ENCODE data around the gene TGFBR1. TPM values are rescaled to one million over a fixed set of nuclear protein-coding genes. Genes with fewer than 3 reads are reported as not detected.

The TGFBR1 gene
- total RNA-seq, 1 experiment from 2014 or later, result 31.8 TPM

DNA sequence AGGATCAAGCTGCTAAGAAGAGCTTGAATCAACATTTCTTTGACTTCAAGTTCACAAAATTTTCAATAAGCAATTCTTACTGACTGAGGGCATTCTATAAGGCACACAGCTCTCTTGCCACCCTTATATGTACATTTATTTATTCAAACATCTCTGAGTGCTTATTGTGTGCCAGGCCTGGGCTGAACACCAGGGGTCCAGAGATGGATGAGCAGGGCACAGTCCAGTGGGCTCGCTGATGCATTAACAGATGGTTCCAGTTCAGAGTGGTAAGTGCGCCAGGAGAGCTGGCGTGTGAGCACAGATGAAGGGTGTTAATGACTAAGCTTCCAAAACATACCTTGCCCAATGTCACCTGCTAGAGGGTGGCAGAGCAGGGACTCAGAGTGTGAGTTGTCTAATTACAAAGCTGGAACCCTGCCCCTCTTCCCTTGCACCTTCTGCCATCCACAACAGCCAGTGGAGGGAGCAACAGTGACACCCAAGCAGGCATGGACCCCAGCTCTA, 92.3 kb downstream of the TGFBR1 start:
- TF ChIP-seq, protein P1, sequence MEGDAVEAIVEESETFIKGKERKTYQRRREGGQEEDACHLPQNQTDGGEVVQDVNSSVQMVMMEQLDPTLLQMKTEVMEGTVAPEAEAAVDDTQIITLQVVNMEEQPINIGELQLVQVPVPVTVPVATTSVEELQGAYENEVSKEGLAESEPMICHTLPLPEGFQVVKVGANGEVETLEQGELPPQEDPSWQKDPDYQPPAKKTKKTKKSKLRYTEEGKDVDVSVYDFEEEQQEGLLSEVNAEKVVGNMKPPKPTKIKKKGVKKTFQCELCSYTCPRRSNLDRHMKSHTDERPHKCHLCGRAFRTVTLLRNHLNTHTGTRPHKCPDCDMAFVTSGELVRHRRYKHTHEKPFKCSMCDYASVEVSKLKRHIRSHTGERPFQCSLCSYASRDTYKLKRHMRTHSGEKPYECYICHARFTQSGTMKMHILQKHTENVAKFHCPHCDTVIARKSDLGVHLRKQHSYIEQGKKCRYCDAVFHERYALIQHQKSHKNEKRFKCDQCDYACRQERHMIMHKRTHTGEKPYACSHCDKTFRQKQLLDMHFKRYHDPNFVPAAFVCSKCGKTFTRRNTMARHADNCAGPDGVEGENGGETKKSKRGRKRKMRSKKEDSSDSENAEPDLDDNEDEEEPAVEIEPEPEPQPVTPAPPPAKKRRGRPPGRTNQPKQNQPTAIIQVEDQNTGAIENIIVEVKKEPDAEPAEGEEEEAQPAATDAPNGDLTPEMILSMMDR (IDR thresholded peaks at IDR 0.05; ENCODE audit: insufficient read depth in 1 of 2, low read depth in 1 of 2, low read length in 1 of 2, severe bottlenecking in 1 of 2, unreplicated experiment in 1 of 2), result no peak
- H3K27me3 Mint-ChIP-seq (ENCODE audit: insufficient read depth, unreplicated experiment), result peaks cover 11% of the 10 kb centered on the region
- intact Hi-C loops (cut with micrococcal nuclease; ENCODE audit: unreplicated experiment), result no loop called here

GRCh38 chr9:99197987-99198386, 93.1 kb downstream of the TGFBR1 start:
- Mint-ChIP-seq H3K9me3 (ENCODE audit: unreplicated experiment) (no peaks in the 10 kb centered on the region), H3K4me3 (ENCODE audit: unreplicated experiment) (no peak overlapping the region), H3K27me3 (ENCODE audit: insufficient read depth, unreplicated experiment) (peaks cover 11% of the 10 kb centered on the region), H3K27ac (ENCODE audit: unreplicated experiment) (no peak overlapping the region), H3K36me3 (ENCODE audit: insufficient read depth, unreplicated experiment) (no peaks in the 10 kb centered on the region), H3K4me1 (ENCODE audit: low read depth, unreplicated experiment) (no peaks in the 10 kb centered on the region)
- DNase-seq, result no peak
- H3K4me3 ChIP-seq (ENCODE audit: low read depth, low read length), result no peak overlapping the region
- no TSS peak for BruUV-seq (replicated peaks)
- H3K9me3 ChIP-seq, result no peaks in the 10 kb centered on the region
- no peaks in the 10 kb centered on the region for H3K4me1 ChIP-seq
- H3K36me3 ChIP-seq (ENCODE audit: control insufficient read depth, insufficient read depth, low read length), result no peaks in the 10 kb centered on the region
- POLR2A ChIA-PET, result no interaction called here
- no peaks in the 10 kb centered on the region for H3K27me3 ChIP-seq (replicated peaks; ENCODE audit: control insufficient read depth, insufficient read depth, low read length)
- CTCF ChIA-PET, result no interaction called here
- intact Hi-C loops (cut with micrococcal nuclease; ENCODE audit: unreplicated experiment), result no loop called here
- TF ChIP-seq, protein P1 (IDR thresholded peaks at IDR 0.05; ENCODE audit: insufficient read depth in 1 of 2, low read depth in 1 of 2, low read length in 1 of 2, severe bottlenecking in 1 of 2, unreplicated experiment in 1 of 2), result no peak

More for the DNA sequence above, 92.3 kb downstream of the TGFBR1 start:
- CTCF ChIA-PET, result no interaction called here
- DNase-seq, result no peak
- POLR2A ChIA-PET, result no interaction called here
- Mint-ChIP-seq H3K4me1 (ENCODE audit: low read depth, unreplicated experiment) (no peaks in the 10 kb centered on the region), H3K9me3 (ENCODE audit: unreplicated experiment) (no peaks in the 10 kb centered on the region), H3K4me3 (ENCODE audit: unreplicated experiment) (no peak overlapping the region), H3K27ac (ENCODE audit: unreplicated experiment) (no peak overlapping the region), H3K36me3 (ENCODE audit: insufficient read depth, unreplicated experiment) (no peaks in the 10 kb centered on the region)
- Histone ChIP-seq H3K27me3 (replicated peaks; ENCODE audit: control insufficient read depth, insufficient read depth, low read length) (no peaks in the 10 kb centered on the region), H3K4me3 (ENCODE audit: low read depth, low read length) (no peak overlapping the region), H3K4me1 (no peaks in the 10 kb centered on the region), H3K9me3 (no peaks in the 10 kb centered on the region), H3K36me3 (ENCODE audit: control insufficient read depth, insufficient read depth, low read length) (no peaks in the 10 kb centered on the region)
- BruUV-seq (replicated peaks), result no TSS peak

DNA sequence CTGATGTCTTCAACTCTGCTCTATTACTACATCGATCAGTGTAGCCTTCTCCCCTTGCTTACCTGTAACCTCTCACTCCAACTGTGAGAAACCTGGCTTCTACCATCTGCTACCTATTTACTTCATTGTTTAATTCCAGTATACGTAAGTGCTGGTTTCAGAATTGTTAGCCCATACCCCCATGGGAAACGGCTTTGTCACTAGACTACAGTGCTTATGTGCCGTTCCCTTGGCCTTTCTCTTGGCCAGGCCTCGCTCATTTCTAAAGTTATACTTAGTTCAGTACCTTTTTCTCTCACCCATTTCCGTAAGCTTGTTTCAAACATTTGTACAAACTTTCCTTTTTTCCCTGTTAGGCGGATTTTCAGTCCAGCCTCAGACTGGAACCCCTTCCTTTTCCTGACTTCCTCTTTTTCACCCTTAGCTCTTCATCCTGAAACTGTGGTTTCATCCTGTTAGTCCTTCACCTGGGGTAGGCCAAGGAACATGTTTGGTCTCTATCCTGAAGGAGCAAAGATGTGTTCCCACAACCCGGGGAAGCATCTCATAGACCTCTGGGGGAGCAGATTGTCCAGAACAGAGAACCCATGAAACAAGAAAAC, 95.1 kb downstream of the TGFBR1 start:
- H3K27me3 ChIP-seq (replicated peaks; ENCODE audit: control insufficient read depth, insufficient read depth, low read length), result no peaks in the 10 kb centered on the region
- H3K36me3 ChIP-seq (ENCODE audit: control insufficient read depth, insufficient read depth, low read length), result no peaks in the 10 kb centered on the region
- intact Hi-C loops (cut with micrococcal nuclease; ENCODE audit: unreplicated experiment), result no loop called here
- no peaks in the 10 kb centered on the region for H3K9me3 ChIP-seq
- BruUV-seq (replicated peaks), result no TSS peak
- H3K4me3 ChIP-seq (ENCODE audit: low read depth, low read length), result no peak overlapping the region
- CTCF ChIA-PET, result no interaction called here
- no peaks in the 10 kb centered on the region for H3K9me3 Mint-ChIP-seq (ENCODE audit: unreplicated experiment)
- DNase-seq, result no peak
- no peak overlapping the region for H3K27ac Mint-ChIP-seq (ENCODE audit: unreplicated experiment)
- H3K4me1 ChIP-seq, result no peaks in the 10 kb centered on the region
- no peaks in the 10 kb centered on the region for H3K4me1 Mint-ChIP-seq (ENCODE audit: low read depth, unreplicated experiment)
- no peaks in the 10 kb centered on the region for H3K36me3 Mint-ChIP-seq (ENCODE audit: insufficient read depth, unreplicated experiment)
- no peak overlapping the region for H3K4me3 Mint-ChIP-seq (ENCODE audit: unreplicated experiment)
- peaks cover 7% of the 10 kb centered on the region for H3K27me3 Mint-ChIP-seq (ENCODE audit: insufficient read depth, unreplicated experiment)
- TF ChIP-seq, protein P1 (IDR thresholded peaks at IDR 0.05; ENCODE audit: insufficient read depth in 1 of 2, low read depth in 1 of 2, low read length in 1 of 2, severe bottlenecking in 1 of 2, unreplicated experiment in 1 of 2), result no peak
- POLR2A ChIA-PET, result no interaction called here
